Measurements from ENCODE around the gene ASIC4.

The ASIC4 gene

GRCh38 chr2:219520079-219520478 lies 5.8 kb downstream of the ASIC4 start:
- Histone ChIP-seq H3K4me3 (ENCODE audit: control insufficient read depth in 1 of 7, extremely low read depth in 1 of 7, insufficient read depth in 4 of 7, low read depth in 2 of 7, low read length in 6 of 7) (no peak overlapping the region), H3K4me1 (ENCODE audit: control extremely low read depth in 1 of 4, control insufficient read depth in 4 of 4, insufficient read depth in 4 of 4, low read length in 3 of 4) (peaks cover 0 to 33% (median 16%) of the 10 kb centered on the region in 4 experiments), H3K27ac (ENCODE audit: insufficient read depth in 1 of 2, low read depth in 1 of 2, low read length in 2 of 2, poor library complexity in 1 of 2, severe bottlenecking in 2 of 2) (no peak overlapping the region), H3K9me3 (ENCODE audit: control extremely low read depth in 1 of 5, control insufficient read depth in 4 of 5, insufficient read depth in 2 of 5, low read depth in 1 of 5, low read length in 4 of 5) (no peaks in the 10 kb centered on the region), H3K27me3 (replicated peaks in 2 of 5; ENCODE audit: control insufficient read depth in 4 of 5, insufficient read depth in 5 of 5, low read length in 4 of 5) (peaks cover 9 to 90% (median 33%) of the 10 kb centered on the region in 5 experiments), H3K36me3 (ENCODE audit: control insufficient read depth in 4 of 4, insufficient read depth in 4 of 4, low read length in 3 of 4) (no peaks in the 10 kb centered on the region)
- POLR2A ChIA-PET, result interaction anchor here (0.8 kb wide), 1 partner anchor 38 kb away, joined by 3 read pairs; no protein-coding TSS in a partner anchor
- CTCF ChIA-PET, result interaction anchor here (0.6 to 60.5 kb wide), 5 partner anchors 4 to 112 kb away, joined by 3 to 1724 read pairs (median 6); partner anchors contain the start of genes ASIC4, CHPF, GMPPA and TMEM198
- WGBS (ENCODE audit: insufficient coverage), result 66% methylated on average over 7 of the region's 8 CpGs
- no peak for DNase-seq

DNA sequence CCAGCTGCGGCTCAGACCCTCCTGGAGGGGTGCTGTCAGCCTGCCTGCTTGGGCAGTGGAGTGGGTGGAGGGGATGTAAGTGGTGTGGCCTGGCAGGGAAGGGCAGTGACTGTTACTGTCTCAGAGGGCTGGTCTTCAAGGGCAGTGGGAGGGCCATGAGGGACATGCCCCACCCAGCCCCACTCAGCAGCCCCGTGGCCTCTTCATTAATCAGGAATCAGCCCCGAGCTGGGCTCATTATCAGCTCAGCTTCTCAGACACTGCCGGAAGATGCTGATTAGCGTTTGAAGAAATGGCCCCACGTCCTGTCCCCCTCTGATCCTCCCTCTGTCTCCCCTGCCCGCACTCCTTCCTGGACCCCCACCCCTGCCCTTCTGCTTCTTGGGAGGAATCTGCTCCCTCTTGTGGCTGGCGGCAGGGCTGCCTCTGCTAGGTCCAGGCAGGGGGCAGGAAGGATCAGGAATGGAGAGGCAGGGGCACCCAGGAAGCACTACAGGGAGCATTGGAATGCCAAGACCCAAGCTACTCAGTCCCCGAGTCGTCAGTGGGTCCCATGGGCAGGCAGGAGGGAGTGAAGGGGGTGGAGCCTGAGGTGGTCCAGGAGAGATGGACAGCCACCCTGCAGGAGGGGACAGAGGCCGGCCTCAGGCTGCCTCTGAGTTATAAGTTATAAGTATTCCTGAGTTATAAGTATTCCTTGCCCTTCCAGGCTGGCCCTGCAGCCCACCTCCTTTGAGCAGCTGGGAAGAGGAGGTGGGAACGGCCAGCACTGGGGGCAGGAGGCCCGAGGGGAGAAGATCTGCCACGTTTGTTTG lies 7.0 kb downstream of the ASIC4 start:
- ChIA-PET CTCF (interaction anchor here (1.4 to 60.5 kb wide), 6 partner anchors 3 to 121 kb away, joined by 3 to 1724 read pairs (median 6); partner anchors contain the start of genes ASIC4, CHPF, GMPPA and TMEM198), POLR2A (no interaction called here)
- Histone ChIP-seq H3K27ac (ENCODE audit: insufficient read depth in 1 of 2, low read depth in 1 of 2, low read length in 2 of 2, poor library complexity in 1 of 2, severe bottlenecking in 2 of 2) (peak overlapping the region in 1 of 2 experiments; percentile 34), H3K27me3 (replicated peaks in 2 of 5; ENCODE audit: control insufficient read depth in 4 of 5, insufficient read depth in 5 of 5, low read length in 4 of 5) (peaks cover 11 to 90% (median 36%) of the 10 kb centered on the region in 5 experiments), H3K4me3 (ENCODE audit: control insufficient read depth in 1 of 7, extremely low read depth in 1 of 7, insufficient read depth in 4 of 7, low read depth in 2 of 7, low read length in 6 of 7) (peak overlapping the region in 2 of 7 experiments; percentile 26 to 34), H3K9me3 (ENCODE audit: control extremely low read depth in 1 of 5, control insufficient read depth in 4 of 5, insufficient read depth in 2 of 5, low read depth in 1 of 5, low read length in 4 of 5) (no peaks in the 10 kb centered on the region), H3K36me3 (ENCODE audit: control insufficient read depth in 4 of 4, insufficient read depth in 4 of 4, low read length in 3 of 4) (no peaks in the 10 kb centered on the region), H3K4me1 (ENCODE audit: control extremely low read depth in 1 of 4, control insufficient read depth in 4 of 4, insufficient read depth in 4 of 4, low read length in 3 of 4) (peaks cover 0 to 35% (median 16%) of the 10 kb centered on the region in 4 experiments)
- peak; percentile 52 to 74 (median 64) for DNase-seq
- WGBS (ENCODE audit: insufficient coverage), result 6% methylated on average over 10 of the region's 14 CpGs

DNA sequence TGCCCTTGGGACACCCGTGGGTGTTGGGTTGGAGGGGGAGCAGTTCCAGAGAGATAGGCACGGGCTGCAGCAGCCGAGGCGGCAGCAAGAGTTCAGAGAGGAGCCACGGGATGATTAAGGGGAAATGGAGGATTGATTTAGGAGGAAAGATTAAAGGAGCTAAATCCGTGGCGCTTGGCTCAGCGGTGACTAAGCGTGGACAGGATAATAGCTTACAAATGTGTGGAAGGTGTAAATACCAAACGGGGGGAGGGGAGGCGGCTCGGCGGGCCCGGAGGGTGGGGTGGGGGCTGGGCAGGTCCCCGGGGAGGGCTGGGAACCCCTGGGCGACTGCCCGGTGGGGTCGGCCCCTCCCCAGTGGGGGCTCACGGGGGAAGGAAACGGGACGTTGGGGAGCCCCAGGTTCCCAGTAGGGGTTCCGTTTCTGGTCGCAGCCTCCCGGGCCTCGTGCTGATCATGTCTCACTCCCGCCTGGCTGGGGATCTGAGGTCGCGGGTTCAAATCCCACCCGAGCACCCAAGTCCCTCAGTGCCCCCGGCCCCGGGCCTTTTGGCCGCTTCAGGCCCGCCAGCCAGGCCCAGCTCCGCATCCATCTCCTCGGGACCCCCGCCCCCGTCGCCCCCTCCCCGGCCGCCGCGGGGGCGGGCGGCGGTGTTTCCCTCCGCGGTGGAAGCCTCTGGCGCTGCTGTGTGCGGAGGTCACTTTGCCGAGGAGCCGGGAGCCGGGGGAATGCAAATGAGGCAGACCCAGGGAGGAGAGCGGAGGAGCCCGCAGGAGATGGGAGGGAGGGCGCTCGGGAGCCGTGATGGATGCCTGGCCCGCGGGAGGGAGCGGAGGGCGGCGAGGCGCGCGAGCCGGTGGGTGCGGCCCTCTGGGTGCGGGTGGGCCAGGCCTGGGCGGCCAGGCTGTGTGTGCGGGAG lies 8.1 kb downstream of the ASIC4 start:
- ChIA-PET CTCF (interaction anchor here (1.1 to 60.5 kb wide), 8 partner anchors 2 to 127 kb away, joined by 3 to 1724 read pairs (median 6); partner anchors contain the start of genes ASIC4, CHPF, GMPPA and TMEM198), POLR2A (no interaction called here)
- DNase-seq, result peak in 2 of 3 donors; percentile 43 to 44
- 1% methylated on average over 59 of the region's 70 CpGs for WGBS (ENCODE audit: insufficient coverage)
- Histone ChIP-seq H3K27me3 (replicated peaks in 2 of 5; ENCODE audit: control insufficient read depth in 4 of 5, insufficient read depth in 5 of 5, low read length in 4 of 5) (peaks cover 11 to 90% (median 32%) of the 10 kb centered on the region in 5 experiments), H3K4me3 (ENCODE audit: control insufficient read depth in 1 of 7, extremely low read depth in 1 of 7, insufficient read depth in 4 of 7, low read depth in 2 of 7, low read length in 6 of 7) (peak overlapping the region in 2 of 7 experiments; percentile 36 to 44), H3K36me3 (ENCODE audit: control insufficient read depth in 4 of 4, insufficient read depth in 4 of 4, low read length in 3 of 4) (no peaks in the 10 kb centered on the region), H3K27ac (ENCODE audit: insufficient read depth in 1 of 2, low read depth in 1 of 2, low read length in 2 of 2, poor library complexity in 1 of 2, severe bottlenecking in 2 of 2) (peak overlapping the region in 1 of 2 experiments; percentile 34), H3K9me3 (ENCODE audit: control extremely low read depth in 1 of 5, control insufficient read depth in 4 of 5, insufficient read depth in 2 of 5, low read depth in 1 of 5, low read length in 4 of 5) (no peaks in the 10 kb centered on the region), H3K4me1 (ENCODE audit: control extremely low read depth in 1 of 4, control insufficient read depth in 4 of 4, insufficient read depth in 4 of 4, low read length in 3 of 4) (peaks cover 0 to 28% (median 18%) of the 10 kb centered on the region in 4 experiments)

GRCh38 chr2:219523031-219523671 lies 8.9 kb downstream of the ASIC4 start:
- H3K27ac ChIP-seq (ENCODE audit: insufficient read depth in 1 of 2, low read depth in 1 of 2, low read length in 2 of 2, poor library complexity in 1 of 2, severe bottlenecking in 2 of 2), result no peak overlapping the region
- CTCF ChIA-PET, result interaction anchor here (0.7 to 43.1 kb wide), 6 partner anchors 17 to 128 kb away, joined by 3 to 1724 read pairs (median 4); partner anchors contain the start of genes ASIC4 and GMPPA
- 7% methylated on average over 8 of the region's 24 CpGs for WGBS (ENCODE audit: insufficient coverage)
- H3K36me3 ChIP-seq (ENCODE audit: control insufficient read depth in 4 of 4, insufficient read depth in 4 of 4, low read length in 3 of 4), result no peaks in the 10 kb centered on the region
- peak overlapping the region in 3 of 7 experiments; percentile 28 to 44 (median 36) for H3K4me3 ChIP-seq (ENCODE audit: control insufficient read depth in 1 of 7, extremely low read depth in 1 of 7, insufficient read depth in 4 of 7, low read depth in 2 of 7, low read length in 6 of 7)
- no peaks in the 10 kb centered on the region for H3K9me3 ChIP-seq (ENCODE audit: control extremely low read depth in 1 of 5, control insufficient read depth in 4 of 5, insufficient read depth in 2 of 5, low read depth in 1 of 5, low read length in 4 of 5)
- DNase-seq, result peak in 2 of 3 donors; percentile 65 to 77
- POLR2A ChIA-PET, result interaction anchor here (0.6 kb wide), 1 partner anchor 8 kb away, joined by 4 read pairs; no protein-coding TSS in a partner anchor
- H3K4me1 ChIP-seq (ENCODE audit: control extremely low read depth in 1 of 4, control insufficient read depth in 4 of 4, insufficient read depth in 4 of 4, low read length in 3 of 4), result peaks cover 0 to 28% (median 18%) of the 10 kb centered on the region in 4 experiments
- H3K27me3 ChIP-seq (replicated peaks in 2 of 5; ENCODE audit: control insufficient read depth in 4 of 5, insufficient read depth in 5 of 5, low read length in 4 of 5), result peaks cover 11 to 90% (median 38%) of the 10 kb centered on the region in 5 experiments

DNA sequence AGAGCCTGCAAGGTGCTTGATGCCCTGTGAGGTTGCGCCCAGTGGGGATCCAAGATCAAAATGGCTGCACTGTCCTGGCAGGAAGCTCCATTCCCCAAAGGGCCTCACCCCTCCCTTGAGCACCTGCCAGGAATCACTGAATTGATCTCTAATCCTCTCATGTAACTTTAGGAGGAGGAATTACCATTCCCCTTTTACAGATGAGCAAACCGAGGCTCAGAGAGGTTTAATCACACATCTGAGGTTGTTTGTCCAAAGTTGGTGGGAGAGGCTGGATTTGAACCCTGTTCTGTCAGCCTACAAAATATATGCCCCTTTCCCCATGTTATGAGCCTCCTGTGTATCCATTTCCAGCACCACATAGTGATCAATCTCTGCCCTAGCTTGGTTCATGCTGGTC lies 10.5 kb downstream of the ASIC4 start:
- no peak overlapping the region for H3K4me3 ChIP-seq (ENCODE audit: control insufficient read depth in 1 of 7, extremely low read depth in 1 of 7, insufficient read depth in 4 of 7, low read depth in 2 of 7, low read length in 6 of 7)
- peaks cover 13 to 98% (median 47%) of the 10 kb centered on the region in 5 experiments for H3K27me3 ChIP-seq (replicated peaks in 2 of 5; ENCODE audit: control insufficient read depth in 4 of 5, insufficient read depth in 5 of 5, low read length in 4 of 5)
- WGBS (ENCODE audit: insufficient coverage), result 90% methylated on average over 2 of the region's 2 CpGs
- no peaks in the 10 kb centered on the region for H3K36me3 ChIP-seq (ENCODE audit: control insufficient read depth in 4 of 4, insufficient read depth in 4 of 4, low read length in 3 of 4)
- H3K4me1 ChIP-seq (ENCODE audit: control extremely low read depth in 1 of 4, control insufficient read depth in 4 of 4, insufficient read depth in 4 of 4, low read length in 3 of 4), result peaks cover 0 to 28% (median 18%) of the 10 kb centered on the region in 4 experiments
- no peaks in the 10 kb centered on the region for H3K9me3 ChIP-seq (ENCODE audit: control extremely low read depth in 1 of 5, control insufficient read depth in 4 of 5, insufficient read depth in 2 of 5, low read depth in 1 of 5, low read length in 4 of 5)
- POLR2A ChIA-PET, result no interaction called here
- DNase-seq, result no peak
- H3K27ac ChIP-seq (ENCODE audit: insufficient read depth in 1 of 2, low read depth in 1 of 2, low read length in 2 of 2, poor library complexity in 1 of 2, severe bottlenecking in 2 of 2), result no peak overlapping the region
- CTCF ChIA-PET, result interaction anchor here (0.6 to 43.1 kb wide), 6 partner anchors 15 to 122 kb away, joined by 3 to 1724 read pairs (median 8); partner anchors contain the start of genes ASIC4 and GMPPA

GRCh38 chr2:219525533-219526232 lies 11.4 kb downstream of the ASIC4 start:
- 50% methylated on average over 5 of the region's 9 CpGs for WGBS (ENCODE audit: insufficient coverage)
- ChIA-PET POLR2A (no interaction called here), CTCF (interaction anchor here (1.0 to 43.1 kb wide), 7 partner anchors 14 to 122 kb away, joined by 3 to 1724 read pairs (median 6); partner anchors contain the start of genes ASIC4 and GMPPA)

More at GRCh38 chr2:219525533-219526232, 11.4 kb downstream of the ASIC4 start:
- Histone ChIP-seq H3K27me3 (replicated peaks in 2 of 5; ENCODE audit: control insufficient read depth in 4 of 5, insufficient read depth in 5 of 5, low read length in 4 of 5) (peaks cover 13 to 97% (median 50%) of the 10 kb centered on the region in 5 experiments), H3K9me3 (ENCODE audit: control extremely low read depth in 1 of 5, control insufficient read depth in 4 of 5, insufficient read depth in 2 of 5, low read depth in 1 of 5, low read length in 4 of 5) (no peaks in the 10 kb centered on the region), H3K36me3 (ENCODE audit: control insufficient read depth in 4 of 4, insufficient read depth in 4 of 4, low read length in 3 of 4) (no peaks in the 10 kb centered on the region), H3K4me3 (ENCODE audit: control insufficient read depth in 1 of 7, extremely low read depth in 1 of 7, insufficient read depth in 4 of 7, low read depth in 2 of 7, low read length in 6 of 7) (no peak overlapping the region), H3K27ac (ENCODE audit: insufficient read depth in 1 of 2, low read depth in 1 of 2, low read length in 2 of 2, poor library complexity in 1 of 2, severe bottlenecking in 2 of 2) (no peak overlapping the region), H3K4me1 (ENCODE audit: control extremely low read depth in 1 of 4, control insufficient read depth in 4 of 4, insufficient read depth in 4 of 4, low read length in 3 of 4) (peaks cover 0 to 31% (median 18%) of the 10 kb centered on the region in 4 experiments)
- no peak for DNase-seq
